Neutrophil (primary cell): Measurements from ENCODE around the gene DCST1.
A peak's percentile ranks its signal among the peaks of the same experiment; 100 is the strongest.

Experiments
- H3K27ac ChIP-seq: fragments of 200-600 bp; sonication (generic); 2 replicates; pipeline ENCODE4 v1.5.1; 2016; ENCODE audit warnings: mild to moderate bottlenecking, moderate library complexity
- H3K27me3 ChIP-seq: fragments of 200-600 bp; sonication (generic); 2 replicates; pipeline ENCODE4 v1.6.0; 2016; ENCODE audit warnings: mild to moderate bottlenecking
- H3K36me3 ChIP-seq: fragments of 200-600 bp; sonication (generic); 2 replicates; pipeline ENCODE4 v1.5.1; 2017
- H3K4me1 ChIP-seq, 2 experiments: fragments of 200-600 bp in 1 of 2; sonication (generic) in 1 of 2; 1 replicate in 1 of 2; 2 replicates in 1 of 2; pipeline versions ENCODE4 v1.5.1 to v1.6.1; 2013 to 2016; ENCODE audit warnings: low read depth in 1 of 2, low read length in 1 of 2, mild to moderate bottlenecking in 1 of 2, moderate library complexity in 1 of 2; ENCODE audit not compliant: control insufficient read depth in 1 of 2, insufficient read depth in 1 of 2
- H3K4me3 ChIP-seq, 2 experiments: fragments of 200-600 bp in 1 of 2; sonication (generic) in 1 of 2; 1 replicate in 1 of 2; 2 replicates in 1 of 2; pipeline ENCODE4 v1.5.1; 2013 to 2016; ENCODE audit warnings: low read depth in 1 of 2, low read length in 1 of 2, mild to moderate bottlenecking in 1 of 2, moderate library complexity in 1 of 2
- H3K9me3 ChIP-seq: fragments of 200-600 bp; sonication (generic); 2 replicates; pipeline ENCODE4 v1.5.1; 2016
- CTCF ChIP-seq: fragments of 200-600 bp; sonication (generic); IDR thresholded peaks from 2 replicates; pipeline ENCODE4 v1.5.1; 2016; ENCODE audit warnings: antibody characterized with exemption

The DCST1 gene

DNA sequence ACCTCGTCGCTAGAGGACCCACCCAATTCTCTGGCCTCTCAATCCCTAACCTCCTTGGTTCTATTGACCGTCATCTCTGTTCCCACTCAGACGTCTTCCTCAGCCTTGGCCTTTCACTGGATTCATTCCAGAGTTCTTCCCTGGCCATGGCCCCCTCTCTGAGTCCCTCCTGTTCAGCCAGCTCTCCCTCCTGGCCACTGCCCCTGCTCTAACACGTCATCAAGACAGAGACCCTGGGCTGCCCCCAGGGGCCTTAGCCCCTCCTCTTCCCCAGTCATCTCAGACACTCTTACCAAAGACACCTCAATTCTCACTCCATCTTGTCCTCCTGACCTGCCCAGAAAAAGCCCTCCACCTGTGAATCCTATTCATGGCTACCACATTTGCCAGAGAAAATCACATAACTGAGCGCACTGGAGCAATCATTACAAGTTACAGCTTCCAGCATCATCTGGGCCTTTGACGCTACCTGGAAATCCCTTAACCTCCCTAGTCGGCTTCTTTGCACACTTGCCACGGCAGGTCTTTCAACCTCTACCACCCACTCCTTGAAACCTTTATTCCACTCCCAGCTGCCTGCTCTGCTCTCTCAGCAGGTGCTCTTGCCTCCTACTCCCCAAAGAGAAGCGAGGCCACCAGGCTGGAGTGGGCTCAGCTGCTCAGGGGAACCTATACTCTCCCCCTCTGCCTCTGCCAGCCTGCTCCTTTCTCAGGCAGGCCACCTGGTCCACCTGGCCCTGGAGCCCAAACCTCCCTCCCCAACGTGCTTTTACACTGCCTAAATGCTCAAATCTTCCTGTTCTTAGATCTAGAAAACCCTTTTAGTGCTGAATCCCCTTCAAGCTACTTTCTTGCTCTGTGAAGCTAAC lies 14.0 kb upstream of the DCST1 start:
- Histone ChIP-seq H3K4me3 (no peak overlapping the region), H3K4me1 (peaks cover 37 to 44% of the 10 kb centered on the region in 2 experiments), H3K27ac (peak overlapping the region; percentile 97), H3K9me3 (no peaks in the 10 kb centered on the region), H3K27me3 (no peaks in the 10 kb centered on the region), H3K36me3 (peaks cover 52% of the 10 kb centered on the region)
- TF ChIP-seq CTCF, result no peak

DNA sequence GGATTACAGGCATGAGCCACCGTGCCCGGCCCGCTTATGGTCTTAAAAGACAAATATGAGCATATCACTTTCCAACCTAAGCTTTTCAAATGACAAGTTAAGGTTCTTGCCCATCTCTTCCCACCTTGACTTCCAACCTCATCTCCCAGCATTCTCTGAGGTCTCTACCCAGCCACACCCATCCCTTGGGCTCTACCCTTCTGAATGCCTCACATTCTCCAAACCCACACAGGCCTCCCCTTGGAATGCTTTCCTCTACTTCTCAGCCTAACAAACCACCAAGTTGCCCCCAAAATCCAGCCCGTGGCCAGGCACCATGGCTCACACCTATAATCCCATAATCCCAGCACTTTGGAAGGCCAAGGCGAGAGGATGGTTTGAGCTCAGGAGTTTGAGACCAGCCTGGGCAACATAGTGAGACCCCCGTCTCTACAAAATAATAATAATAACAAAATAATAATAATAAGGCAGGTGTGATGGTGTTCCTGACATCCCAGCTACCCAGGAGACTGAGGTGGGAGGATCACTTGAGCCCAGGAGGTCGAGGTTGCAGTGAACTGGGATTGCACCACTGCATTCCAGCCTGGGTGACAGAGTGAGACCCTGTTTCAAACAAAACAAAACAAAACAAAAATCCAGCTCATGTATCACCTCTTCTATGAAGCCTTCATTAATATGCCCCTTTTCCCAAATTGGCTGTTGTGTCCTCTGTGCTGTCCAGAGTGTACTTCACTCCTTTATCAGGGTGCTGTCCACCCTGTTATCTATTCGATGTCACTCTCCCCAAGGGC lies 11.3 kb upstream of the DCST1 start:
- H3K9me3 ChIP-seq, result no peaks in the 10 kb centered on the region

DNA sequence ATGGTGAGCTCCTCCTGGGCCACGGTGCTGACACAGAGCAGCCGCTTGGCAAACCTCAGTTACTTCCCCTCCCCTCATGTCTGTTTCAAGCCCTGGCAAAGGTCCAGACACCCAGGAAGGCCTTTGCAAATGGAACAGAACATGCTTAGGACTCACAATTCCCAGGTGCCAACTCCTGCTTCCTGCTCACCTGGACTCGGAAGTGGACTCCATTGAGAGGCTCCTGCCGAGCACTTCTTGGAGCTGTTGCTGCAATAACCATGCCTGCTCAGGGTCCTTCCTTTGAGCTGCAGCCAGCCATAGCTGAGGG lies 10.7 kb upstream of the DCST1 start:
- no peak for TF ChIP-seq CTCF
- Histone ChIP-seq H3K9me3 (no peaks in the 10 kb centered on the region), H3K27me3 (no peaks in the 10 kb centered on the region), H3K4me3 (no peak overlapping the region), H3K36me3 (peaks cover 19% of the 10 kb centered on the region), H3K27ac (peak overlapping the region; percentile 18), H3K4me1 (peaks cover 14 to 19% of the 10 kb centered on the region in 2 experiments)

More for the DNA sequence above, 11.3 kb upstream of the DCST1 start:
- TF ChIP-seq CTCF, result no peak
- no peak overlapping the region for H3K4me3 ChIP-seq
- peaks cover 20 to 25% of the 10 kb centered on the region in 2 experiments for H3K4me1 ChIP-seq
- peak overlapping the region; percentile 18 for H3K27ac ChIP-seq
- no peaks in the 10 kb centered on the region for H3K27me3 ChIP-seq
- peaks cover 25% of the 10 kb centered on the region for H3K36me3 ChIP-seq

GRCh38 chr1:155023627-155024026 lies 10.0 kb upstream of the DCST1 start:
- Histone ChIP-seq H3K27me3 (no peaks in the 10 kb centered on the region), H3K4me3 (no peak overlapping the region), H3K36me3 (peaks cover 12% of the 10 kb centered on the region), H3K27ac (no peak overlapping the region), H3K9me3 (no peaks in the 10 kb centered on the region), H3K4me1 (peaks cover 14 to 20% of the 10 kb centered on the region in 2 experiments)
- no peak for TF ChIP-seq CTCF

DNA sequence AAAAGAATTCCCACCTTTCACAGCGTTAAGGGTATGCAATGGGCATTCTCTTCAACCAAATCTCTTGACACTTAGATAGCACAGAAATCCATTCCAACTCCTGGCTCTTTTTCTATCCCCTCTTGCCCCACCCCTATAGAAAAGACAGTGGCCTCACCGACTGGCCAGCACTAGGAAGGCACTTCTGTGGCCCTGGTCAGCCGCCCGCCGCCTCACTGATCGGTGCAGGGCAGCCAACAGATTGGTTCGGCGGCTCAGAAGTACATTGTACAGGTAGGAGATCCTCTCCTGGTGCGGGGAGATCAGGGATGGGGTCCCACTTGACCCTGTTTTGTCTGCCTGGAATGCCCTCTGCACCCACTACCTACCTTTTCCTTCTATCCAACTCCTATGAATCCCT lies 9.3 kb upstream of the DCST1 start:
- Histone ChIP-seq H3K9me3 (no peaks in the 10 kb centered on the region), H3K4me1 (peaks cover 20 to 26% of the 10 kb centered on the region in 2 experiments), H3K27me3 (no peaks in the 10 kb centered on the region), H3K4me3 (no peak overlapping the region), H3K27ac (no peak overlapping the region), H3K36me3 (peaks cover 5% of the 10 kb centered on the region)
- no peak for TF ChIP-seq CTCF
